ENCODE results near the gene R3HDM2.
"Not testable (repeated sequence)": the region's sequence is repeated elsewhere in the genome, so short reads cannot be mapped to it uniquely, and the experiment has no call there.

R3HDM2 gene

GRCh38 chr12:57426948-57427347 lies 3.9 kb downstream of the R3HDM2 start:
- DNase-seq (ENCODE audit: low spot score) = not testable (repeated sequence)

GRCh38 chr12:57420482-57420881 lies 10.4 kb downstream of the R3HDM2 start:
- DNase-seq (ENCODE audit: low spot score) = no peak

- no peak for DNase-seq (ENCODE audit: low spot score)
Observed at GRCh38 chr12:57419495-57419894, 11.3 kb downstream of the R3HDM2 start.

- DNase-seq (ENCODE audit: low spot score) = no peak
Observed at GRCh38 chr12:57418255-57418654, 12.6 kb downstream of the R3HDM2 start.

GRCh38 chr12:57416039-57416996 lies 14.5 kb downstream of the R3HDM2 start:
- no peak for DNase-seq (ENCODE audit: low spot score)

GRCh38 chr12:57415088-57415487 lies 15.8 kb downstream of the R3HDM2 start:
- no peak for DNase-seq (ENCODE audit: low spot score)

- not testable (repeated sequence) for DNase-seq (ENCODE audit: low spot score)
Observed at GRCh38 chr12:57414160-57414559, 16.7 kb downstream of the R3HDM2 start.

GRCh38 chr12:57410534-57410933 lies 20.3 kb downstream of the R3HDM2 start:
- DNase-seq (ENCODE audit: low spot score) = no peak

GRCh38 chr12:57404966-57405640 lies 25.7 kb downstream of the R3HDM2 start:
- DNase-seq (ENCODE audit: low spot score) = no peak

GRCh38 chr12:57402156-57402555 lies 28.7 kb downstream of the R3HDM2 start:
- not testable (repeated sequence) for DNase-seq (ENCODE audit: low spot score)

GRCh38 chr12:57401165-57401564 lies 29.7 kb downstream of the R3HDM2 start:
- no peak for DNase-seq (ENCODE audit: low spot score)

GRCh38 chr12:57399718-57400463 lies 31.0 kb downstream of the R3HDM2 start:
- not testable (repeated sequence) for DNase-seq (ENCODE audit: low spot score)

GRCh38 chr12:57397441-57397840 lies 33.4 kb downstream of the R3HDM2 start:
- DNase-seq (ENCODE audit: low spot score) = no peak

- DNase-seq (ENCODE audit: low spot score) = no peak
Observed at GRCh38 chr12:57395121-57395520, 35.7 kb downstream of the R3HDM2 start.

GRCh38 chr12:57390174-57390573 lies 40.7 kb downstream of the R3HDM2 start:
- DNase-seq (ENCODE audit: low spot score) = no peak

- no peak for DNase-seq (ENCODE audit: low spot score)
Observed at GRCh38 chr12:57389033-57389432, 41.8 kb downstream of the R3HDM2 start.

GRCh38 chr12:57388425-57388824 lies 42.4 kb downstream of the R3HDM2 start:
- DNase-seq (ENCODE audit: low spot score) = no peak

- no peak for DNase-seq (ENCODE audit: low spot score)
Observed at GRCh38 chr12:57386187-57386720, 44.6 kb downstream of the R3HDM2 start.

GRCh38 chr12:57385586-57385985 lies 45.3 kb downstream of the R3HDM2 start:
- DNase-seq (ENCODE audit: low spot score) = no peak

- DNase-seq (ENCODE audit: low spot score) = no peak
Observed at GRCh38 chr12:57384478-57384877, 46.4 kb downstream of the R3HDM2 start.

- no peak for DNase-seq (ENCODE audit: low spot score)
Observed at GRCh38 chr12:57381693-57382220, 49.1 kb downstream of the R3HDM2 start.

GRCh38 chr12:57380300-57380699 lies 50.5 kb downstream of the R3HDM2 start:
- DNase-seq (ENCODE audit: low spot score) = no peak
